KMS-11 (cell line): ENCODE data around the gene RAET1E.
"Not testable (repeated sequence)": the region's sequence is repeated elsewhere in the genome, so short reads cannot be mapped to it uniquely, and the experiment has no call there.

ENCODE experiments used
- H2AFZ ChIP-seq: fragments of 200-600 bp; sonication (generic); 2 replicates; pipeline ENCODE4 v1.6.1; 2016; ENCODE audit warnings: antibody characterized with exemption, mixed run types, low read depth
- H3K27ac ChIP-seq: fragments of 200-600 bp; sonication (generic); 2 replicates; pipeline ENCODE4 v1.6.1; 2016; ENCODE audit warnings: mild to moderate bottlenecking, mixed run types
- H3K27me3 ChIP-seq: fragments of 200-600 bp; sonication (generic); 2 replicates; pipeline ENCODE4 v1.6.1; 2017; ENCODE audit warnings: mild to moderate bottlenecking, low read depth, mixed run types, moderate library complexity; ENCODE audit not compliant: insufficient read depth
- H3K36me3 ChIP-seq: fragments of 200-600 bp; sonication (generic); 2 replicates; pipeline ENCODE4 v1.6.1; 2017; ENCODE audit warnings: mild to moderate bottlenecking, mixed run types; ENCODE audit not compliant: insufficient read depth
- H3K4me1 ChIP-seq: fragments of 200-600 bp; sonication (generic); 2 replicates; pipeline ENCODE4 v1.6.1; 2016; ENCODE audit warnings: mild to moderate bottlenecking, low read depth, mixed run types; ENCODE audit not compliant: poor library complexity, severe bottlenecking
- H3K4me2 ChIP-seq: fragments of 200-600 bp; sonication (generic); 2 replicates; pipeline ENCODE4 v1.7.0; 2016; ENCODE audit warnings: mild to moderate bottlenecking, mixed run types
- H3K4me3 ChIP-seq: fragments of 200-600 bp; sonication (generic); IDR thresholded peaks from 2 replicates; pipeline ENCODE4 v1.6.1; 2017; ENCODE audit warnings: low read depth, low read length, mixed read lengths; ENCODE audit not compliant: insufficient read depth
- H3K79me2 ChIP-seq: fragments of 200-600 bp; sonication (generic); 2 replicates; pipeline ENCODE4 v1.6.1; 2016; ENCODE audit warnings: low read depth, mixed run types; ENCODE audit not compliant: insufficient read depth
- H3K9ac ChIP-seq: fragments of 200-600 bp; sonication (generic); 2 replicates; pipeline ENCODE4 v1.6.1; 2016; ENCODE audit warnings: mild to moderate bottlenecking, mixed run types
- H4K20me1 ChIP-seq: fragments of 200-600 bp; sonication (generic); 2 replicates; pipeline ENCODE4 v1.6.1; 2016; ENCODE audit warnings: mild to moderate bottlenecking, mixed run types; ENCODE audit not compliant: insufficient read depth
- CTCF ChIP-seq: fragments of 200-600 bp; sonication (generic); conservative IDR thresholded peaks from 2 replicates; pipeline ENCODE4 v1.6.1; 2017; ENCODE audit warnings: low read depth, mild to moderate bottlenecking, antibody characterized with exemption, low read length, moderate library complexity, mixed read lengths

RAET1E gene

GRCh38 chr6:149924933-149925252, 27.0 kb upstream of the RAET1E start:
- Histone ChIP-seq H3K27me3 (peaks cover 54% of the 10 kb centered on the region), H2AFZ (no peak overlapping the region), H3K36me3 (no peaks in the 10 kb centered on the region), H3K4me3 (no peak overlapping the region), H3K9ac (no peak overlapping the region), H3K4me1 (no peaks in the 10 kb centered on the region), H3K79me2 (no peaks in the 10 kb centered on the region), H4K20me1 (no peaks in the 10 kb centered on the region), H3K27ac (no peak overlapping the region), H3K4me2 (no peak overlapping the region)
- no peak for TF ChIP-seq CTCF

- Histone ChIP-seq H3K27me3 (peaks cover 50% of the 10 kb centered on the region), H3K4me1 (no peaks in the 10 kb centered on the region), H3K79me2 (no peaks in the 10 kb centered on the region), H3K4me3 (no peak overlapping the region), H4K20me1 (no peaks in the 10 kb centered on the region), H3K4me2 (no peak overlapping the region), H3K9ac (no peak overlapping the region), H3K27ac (no peak overlapping the region), H2AFZ (no peak overlapping the region), H3K36me3 (no peaks in the 10 kb centered on the region)
- no peak for TF ChIP-seq CTCF
Observed at GRCh38 chr6:149924206-149924932, 26.5 kb upstream of the RAET1E start.

GRCh38 chr6:149923327-149923986, 25.5 kb upstream of the RAET1E start:
- Histone ChIP-seq H3K79me2 (no peaks in the 10 kb centered on the region), H3K4me2 (no peak overlapping the region), H3K36me3 (no peaks in the 10 kb centered on the region), H3K9ac (no peak overlapping the region), H2AFZ (no peak overlapping the region), H3K27me3 (peaks cover 53% of the 10 kb centered on the region), H3K4me3 (no peak overlapping the region), H3K27ac (no peak overlapping the region), H3K4me1 (no peaks in the 10 kb centered on the region), H4K20me1 (no peaks in the 10 kb centered on the region)
- TF ChIP-seq CTCF = no peak

GRCh38 chr6:149922642-149923326, 24.9 kb upstream of the RAET1E start, which contains the start of gene RAET1G:
TSS of gene RAET1G (minus strand) at chr6:149923121. CDS start at chr6:149923010, 111 bp downstream.
- H3K27me3 ChIP-seq = peaks cover 53% of the 10 kb centered on the region
- H4K20me1 ChIP-seq = no peaks in the 10 kb centered on the region
- no peaks in the 10 kb centered on the region for H3K79me2 ChIP-seq
- no peak within 1 kb of the TSS for H3K4me2 ChIP-seq
- no peaks in the 10 kb centered on the region for H3K4me1 ChIP-seq
- no peak for TF ChIP-seq CTCF
- no peak within 1 kb of the TSS for H3K9ac ChIP-seq
- no peak within 1 kb of the TSS for H3K27ac ChIP-seq
- H2AFZ ChIP-seq = no peak within 1 kb of the TSS
- H3K36me3 ChIP-seq = no peaks in the 10 kb centered on the region
- H3K4me3 ChIP-seq = no peak within 1 kb of the TSS

- not testable (repeated sequence) for H3K27ac ChIP-seq, H3K79me2 ChIP-seq, H2AFZ ChIP-seq, H3K4me2 ChIP-seq, H3K4me1 ChIP-seq, H3K36me3 ChIP-seq, H3K9ac ChIP-seq, H4K20me1 ChIP-seq, H3K4me3 ChIP-seq
- peaks cover 56% of the 10 kb centered on the region for H3K27me3 ChIP-seq
Observed at GRCh38 chr6:149922091-149922490, 24.2 kb upstream of the RAET1E start.
